ENCODE data around the gene LMBRD2. TPM values are rescaled to one million over a fixed set of nuclear protein-coding genes. Genes with fewer than 3 reads are reported as not detected.
"Not testable (repeated sequence)": the region's sequence is repeated elsewhere in the genome, so short reads cannot be mapped to it uniquely, and the experiment has no call there.

Gene LMBRD2
- total RNA-seq, 1 experiment from 2014 or later: 13.1 TPM

- no peak for DNase-seq (ENCODE audit: low read depth, low spot score)
- in situ Hi-C loops (cut with HindIII; ENCODE audit: low pct_unique_long_range_greater_than_20kb, low sequenced_read_pairs): no loop called here
These were observed 12.6 kb downstream of the LMBRD2 start for GRCh38 chr5:36138900-36139683.

GRCh38 chr5:36136581-36136980 is 15.1 kb downstream of the LMBRD2 start:
- in situ Hi-C loops (cut with HindIII; ENCODE audit: low pct_unique_long_range_greater_than_20kb, low sequenced_read_pairs): no loop called here

GRCh38 chr5:36135988-36136387 is 15.7 kb downstream of the LMBRD2 start:
- no peak for DNase-seq (ENCODE audit: low read depth, low spot score)
- in situ Hi-C loops (cut with HindIII; ENCODE audit: low pct_unique_long_range_greater_than_20kb, low sequenced_read_pairs): no loop called here

More at GRCh38 chr5:36136581-36136980, 15.1 kb downstream of the LMBRD2 start:
- no peak for DNase-seq (ENCODE audit: low read depth, low spot score)

- DNase-seq (ENCODE audit: low read depth, low spot score); in situ Hi-C loops (cut with HindIII; ENCODE audit: low pct_unique_long_range_greater_than_20kb, low sequenced_read_pairs): not testable (repeated sequence)
These were observed 18.7 kb downstream of the LMBRD2 start for GRCh38 chr5:36133009-36133408.

GRCh38 chr5:36129666-36130065 is 22.0 kb downstream of the LMBRD2 start:
- DNase-seq (ENCODE audit: low read depth, low spot score); in situ Hi-C loops (cut with HindIII; ENCODE audit: low pct_unique_long_range_greater_than_20kb, low sequenced_read_pairs): not testable (repeated sequence)

- in situ Hi-C loops (cut with HindIII; ENCODE audit: low pct_unique_long_range_greater_than_20kb, low sequenced_read_pairs): no loop called here
- no peak for DNase-seq (ENCODE audit: low read depth, low spot score)
These were observed 22.9 kb downstream of the LMBRD2 start for GRCh38 chr5:36128795-36129194.

- in situ Hi-C loops (cut with HindIII; ENCODE audit: low pct_unique_long_range_greater_than_20kb, low sequenced_read_pairs): no loop called here
- no peak for DNase-seq (ENCODE audit: low read depth, low spot score)
These were observed 25.8 kb downstream of the LMBRD2 start for GRCh38 chr5:36125868-36126267.

GRCh38 chr5:36111238-36111637 is 40.4 kb downstream of the LMBRD2 start:
- no peak for DNase-seq (ENCODE audit: low read depth, low spot score)
- in situ Hi-C loops (cut with HindIII; ENCODE audit: low pct_unique_long_range_greater_than_20kb, low sequenced_read_pairs): no loop called here

- no peak for DNase-seq (ENCODE audit: low read depth, low spot score)
- in situ Hi-C loops (cut with HindIII; ENCODE audit: low pct_unique_long_range_greater_than_20kb, low sequenced_read_pairs): no loop called here
These were observed 42.8 kb downstream of the LMBRD2 start for GRCh38 chr5:36108758-36109460.

GRCh38 chr5:36105819-36106218 is 45.9 kb downstream of the LMBRD2 start:
- in situ Hi-C loops (cut with HindIII; ENCODE audit: low pct_unique_long_range_greater_than_20kb, low sequenced_read_pairs): no loop called here
- DNase-seq (ENCODE audit: low read depth, low spot score): no peak

GRCh38 chr5:36099748-36100147 is 51.9 kb downstream of the LMBRD2 start:
- in situ Hi-C loops (cut with HindIII; ENCODE audit: low pct_unique_long_range_greater_than_20kb, low sequenced_read_pairs): no loop called here
- no peak for DNase-seq (ENCODE audit: low read depth, low spot score)

GRCh38 chr5:36096486-36096885 is 55.2 kb downstream of the LMBRD2 start:
- in situ Hi-C loops (cut with HindIII; ENCODE audit: low pct_unique_long_range_greater_than_20kb, low sequenced_read_pairs): no loop called here
- no peak for DNase-seq (ENCODE audit: low read depth, low spot score)

- peak; percentile 75 for DNase-seq (ENCODE audit: low read depth, low spot score)
- in situ Hi-C loops (cut with HindIII; ENCODE audit: low pct_unique_long_range_greater_than_20kb, low sequenced_read_pairs): no loop called here
These were observed 61.7 kb downstream of the LMBRD2 start for GRCh38 chr5:36089989-36090388.

GRCh38 chr5:36079200-36079781 is 72.4 kb downstream of the LMBRD2 start:
- peak; percentile 88 for DNase-seq (ENCODE audit: low read depth, low spot score)
- in situ Hi-C loops (cut with HindIII; ENCODE audit: low pct_unique_long_range_greater_than_20kb, low sequenced_read_pairs): no loop called here

DNA sequence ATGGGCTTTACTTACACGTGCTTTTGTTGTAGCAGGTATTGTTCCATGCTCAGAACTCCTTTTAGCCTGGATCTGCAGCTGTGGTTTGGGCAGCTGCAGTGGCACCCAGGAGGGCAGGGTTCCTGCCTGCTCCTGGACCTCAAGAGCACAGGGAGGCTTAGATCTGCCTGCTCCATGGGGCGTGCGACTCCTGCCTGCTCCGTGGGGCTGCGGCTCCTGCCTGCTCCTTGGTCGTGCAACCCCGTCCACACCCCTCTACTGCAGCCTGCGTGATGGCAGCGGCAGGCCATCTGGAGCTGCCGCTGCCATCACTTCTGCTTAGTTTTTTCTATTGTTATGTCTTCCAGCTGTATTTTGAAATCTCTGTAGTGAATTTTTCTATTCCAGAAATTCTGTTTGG is 73.3 kb downstream of the LMBRD2 start:
- DNase-seq (ENCODE audit: low read depth, low spot score): no peak
- in situ Hi-C loops (cut with HindIII; ENCODE audit: low pct_unique_long_range_greater_than_20kb, low sequenced_read_pairs): no loop called here

DNA sequence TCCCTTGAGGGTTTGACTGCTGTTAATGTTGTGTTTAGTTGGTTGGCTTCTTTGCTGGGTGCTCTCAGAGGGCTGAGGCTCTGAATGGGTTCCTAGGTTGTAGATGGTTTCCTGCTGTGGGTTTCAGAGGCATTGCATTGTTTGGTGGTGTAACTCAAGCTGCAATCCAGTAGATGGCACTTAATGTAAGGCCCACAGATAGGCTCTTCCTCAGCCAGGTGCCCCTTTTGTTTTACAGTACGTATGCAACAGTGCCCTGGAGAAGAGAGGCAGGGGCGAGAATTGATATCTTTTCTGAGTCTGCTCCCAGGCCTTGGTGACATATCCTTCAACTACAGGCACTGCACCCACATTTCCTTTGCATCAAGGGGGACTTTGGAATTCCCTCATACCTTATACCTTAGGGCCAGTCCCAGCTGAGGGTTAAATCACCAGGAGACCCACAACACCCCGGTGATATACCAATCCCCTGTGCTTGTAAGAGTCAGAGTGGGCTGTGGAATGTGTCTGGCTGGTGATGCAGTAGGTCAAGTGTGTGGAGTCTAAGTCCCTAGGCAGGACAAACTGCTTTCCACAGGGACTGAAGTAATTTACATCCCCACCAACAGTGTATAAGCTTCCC is 78.0 kb downstream of the LMBRD2 start:
- peak; percentile 58 for DNase-seq (ENCODE audit: low read depth, low spot score)
- in situ Hi-C loops (cut with HindIII; ENCODE audit: low pct_unique_long_range_greater_than_20kb, low sequenced_read_pairs): no loop called here

- in situ Hi-C loops (cut with HindIII; ENCODE audit: low pct_unique_long_range_greater_than_20kb, low sequenced_read_pairs): no loop called here
- no peak for DNase-seq (ENCODE audit: low read depth, low spot score)
These were observed 80.8 kb downstream of the LMBRD2 start for GRCh38 chr5:36070687-36071571.
